IPS-15b (cell line): Measurements from ENCODE around the gene PSG7.
"Not testable (repeated sequence)": the region's sequence is repeated elsewhere in the genome, so short reads cannot be mapped to it uniquely, and the experiment has no call there.

Source experiments
- H3K27me3 ChIP-seq: one replicate; pipeline ENCODE4 v1.6.1; 2013; ENCODE audit warnings: low read length; ENCODE audit not compliant: control insufficient read depth, insufficient read depth
- H3K36me3 ChIP-seq: one replicate; pipeline ENCODE4 v1.6.1; 2013; ENCODE audit warnings: low read length; ENCODE audit not compliant: control insufficient read depth, insufficient read depth
- H3K4me1 ChIP-seq: one replicate; pipeline ENCODE4 v1.6.1; 2013; ENCODE audit warnings: mild to moderate bottlenecking, low read length; ENCODE audit not compliant: control insufficient read depth, insufficient read depth
- H3K4me3 ChIP-seq: one replicate; pipeline ENCODE4 v1.5.1; 2013; ENCODE audit warnings: low read depth, low read length
- H3K9ac ChIP-seq: one replicate; pipeline ENCODE4 v1.6.1; 2013; ENCODE audit warnings: low read depth, mild to moderate bottlenecking, low read length
- H3K9me3 ChIP-seq: one replicate; pipeline ENCODE4 v1.6.1; 2013; ENCODE audit warnings: mild to moderate bottlenecking, low read length; ENCODE audit not compliant: control insufficient read depth, insufficient read depth

Gene PSG7

DNA sequence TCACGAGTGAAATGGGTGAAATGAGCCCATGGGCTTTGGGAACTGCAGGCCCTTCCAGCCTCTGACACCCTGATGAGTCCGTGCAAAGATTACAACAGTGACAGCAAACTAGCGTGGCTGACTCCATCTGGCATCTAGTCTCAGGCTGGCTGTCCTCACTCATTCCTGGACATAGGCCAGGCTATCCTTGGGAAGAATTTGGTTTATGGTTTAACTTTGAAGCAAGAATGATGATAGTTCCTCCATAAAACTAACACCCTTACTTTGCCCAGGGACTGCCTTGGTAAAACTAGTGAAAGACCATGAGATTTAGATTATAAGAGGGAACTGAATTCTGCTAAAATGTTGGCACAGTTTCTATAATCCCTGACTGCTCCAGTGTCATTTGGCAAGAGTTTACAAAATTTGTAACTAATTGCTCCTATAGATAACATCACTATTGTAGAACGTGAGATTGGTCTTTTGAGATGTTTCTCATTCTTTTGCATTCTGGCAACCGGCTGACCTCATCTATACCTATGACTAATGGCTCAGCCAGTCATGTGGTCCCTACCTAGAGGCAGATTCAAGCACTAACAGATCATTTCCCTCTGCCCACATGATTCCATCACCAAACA, 4.4 kb downstream of the PSG7 start:
- not testable (repeated sequence) for H3K27me3 ChIP-seq, H3K9ac ChIP-seq, H3K4me3 ChIP-seq, H3K36me3 ChIP-seq, H3K9me3 ChIP-seq, H3K4me1 ChIP-seq

DNA sequence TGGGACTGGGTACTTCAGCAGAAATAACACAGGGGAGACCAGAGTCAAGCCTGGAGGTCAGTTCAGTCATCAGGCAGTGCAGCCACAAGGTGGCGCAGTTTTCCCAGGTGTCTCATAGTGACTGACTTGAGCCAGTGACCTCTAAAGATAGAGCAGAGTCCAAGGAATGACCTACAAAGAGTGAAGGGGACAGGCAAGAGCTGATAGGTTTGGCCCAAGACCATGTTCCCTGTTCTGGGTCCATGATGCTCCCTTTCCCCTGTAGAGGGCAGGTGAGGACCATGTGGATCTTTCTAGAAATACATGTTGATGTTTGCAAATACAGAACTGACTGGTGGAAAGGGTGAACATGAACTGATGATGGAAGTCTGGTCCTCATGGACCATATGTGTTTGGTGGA, 6.8 kb downstream of the PSG7 start:
- not testable (repeated sequence) for H3K9me3 ChIP-seq, H3K36me3 ChIP-seq, H3K4me1 ChIP-seq, H3K9ac ChIP-seq, H3K4me3 ChIP-seq, H3K27me3 ChIP-seq

DNA sequence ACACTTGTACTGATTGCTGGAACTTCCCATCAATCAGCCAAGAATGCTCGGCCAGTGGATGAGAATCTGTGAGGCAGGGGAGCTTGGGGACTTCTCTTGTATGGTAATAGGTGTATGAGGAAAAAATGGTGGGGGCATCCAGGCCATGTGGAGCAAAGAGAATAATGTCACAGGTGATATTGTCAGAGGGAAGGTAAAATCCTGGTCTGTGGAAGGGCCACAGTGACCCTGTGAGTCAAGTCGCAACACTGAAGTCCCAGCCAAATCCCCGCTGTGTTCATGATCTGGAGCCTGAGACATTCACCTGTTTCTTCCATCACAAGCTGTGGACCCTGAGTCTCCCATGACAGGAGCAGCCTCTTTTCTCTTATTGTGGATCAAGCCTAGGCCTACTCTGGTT, 8.1 kb downstream of the PSG7 start:
- H3K4me3 ChIP-seq, result no peak overlapping the region
- no peaks in the 10 kb centered on the region for H3K36me3 ChIP-seq
- no peak overlapping the region for H3K9ac ChIP-seq
- no peaks in the 10 kb centered on the region for H3K9me3 ChIP-seq
- no peaks in the 10 kb centered on the region for H3K4me1 ChIP-seq
- H3K27me3 ChIP-seq, result no peaks in the 10 kb centered on the region

DNA sequence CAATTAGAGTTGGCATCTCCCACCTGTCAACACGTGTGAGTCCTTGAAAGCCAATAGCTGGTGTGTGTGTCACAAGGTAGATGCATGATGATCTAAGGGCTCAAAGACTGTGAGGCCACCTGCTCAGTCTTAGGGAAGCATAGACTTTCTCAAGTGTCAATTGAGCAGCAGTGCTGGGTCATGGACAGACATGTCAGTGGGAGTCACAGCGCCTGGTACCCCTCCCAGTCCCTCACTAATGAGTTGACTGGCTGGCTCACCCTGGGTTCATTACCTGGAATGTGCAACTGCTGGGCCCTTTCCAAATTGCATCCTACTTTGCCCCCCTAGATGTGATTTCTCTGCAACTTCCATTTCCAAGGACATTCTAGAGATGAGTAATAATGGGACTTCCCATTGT, 10.2 kb downstream of the PSG7 start:
- Histone ChIP-seq H3K9me3 (no peaks in the 10 kb centered on the region), H3K36me3 (no peaks in the 10 kb centered on the region), H3K9ac (no peak overlapping the region), H3K4me3 (no peak overlapping the region), H3K27me3 (no peaks in the 10 kb centered on the region), H3K4me1 (no peaks in the 10 kb centered on the region)

DNA sequence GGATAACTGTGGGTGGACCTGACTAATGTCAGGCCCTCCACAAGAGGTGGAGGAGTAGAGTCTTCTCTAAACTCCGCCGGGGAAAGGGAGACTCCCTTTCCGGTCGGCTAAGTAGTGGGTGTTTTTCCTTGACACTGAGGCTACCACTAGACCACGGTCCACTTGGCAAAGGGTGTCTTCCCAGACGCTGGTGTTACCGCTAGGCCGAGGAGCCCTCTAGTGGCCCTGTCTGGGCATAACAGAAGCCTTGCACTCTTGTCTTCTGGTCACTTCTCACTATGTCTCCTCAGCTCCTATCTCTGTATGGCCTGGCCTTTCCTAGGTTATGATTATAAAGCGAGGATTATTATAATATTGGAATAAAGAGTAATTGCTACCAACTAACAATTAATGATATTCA, 13.9 kb downstream of the PSG7 start:
- H3K4me1 ChIP-seq, H3K9me3 ChIP-seq, H3K4me3 ChIP-seq, H3K36me3 ChIP-seq, H3K9ac ChIP-seq, H3K27me3 ChIP-seq: not testable (repeated sequence)

DNA sequence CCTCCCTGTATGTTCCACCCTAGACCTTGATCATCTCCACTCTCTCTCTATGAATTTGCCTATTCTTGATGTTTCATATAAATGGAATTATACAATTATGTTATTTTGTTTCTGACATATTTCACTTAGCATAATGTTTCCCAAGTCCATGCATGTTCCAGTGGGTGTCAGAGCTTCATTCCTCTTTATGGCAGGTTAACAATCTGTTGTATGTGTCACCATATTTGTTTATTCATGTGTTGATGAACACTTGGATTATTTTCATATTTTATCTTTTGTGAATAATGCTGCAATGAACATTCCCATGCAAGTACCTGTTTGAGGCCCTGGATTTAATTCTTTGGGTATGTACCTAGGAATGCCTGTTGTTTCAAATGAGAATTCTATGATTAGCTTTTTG, 16.0 kb downstream of the PSG7 start:
- H3K27me3 ChIP-seq, H3K4me3 ChIP-seq, H3K4me1 ChIP-seq, H3K36me3 ChIP-seq, H3K9me3 ChIP-seq, H3K9ac ChIP-seq: not testable (repeated sequence)

DNA sequence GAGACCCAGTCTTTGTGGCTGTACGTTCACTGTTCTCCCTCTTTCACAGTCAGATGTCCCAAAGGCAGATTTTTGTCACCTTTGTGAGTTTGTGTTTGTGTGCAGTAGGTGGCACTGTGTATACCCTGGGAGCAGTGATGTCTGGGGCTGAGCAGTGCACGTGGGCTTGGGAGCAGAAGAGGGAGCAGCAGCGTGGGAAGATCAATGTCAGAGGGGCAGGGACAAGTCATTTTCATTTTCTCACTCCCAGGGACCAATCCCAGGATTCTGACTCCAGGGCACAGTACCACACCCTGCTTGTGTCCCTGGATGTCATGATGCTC, 17.3 kb downstream of the PSG7 start:
- H3K9me3 ChIP-seq, result no peaks in the 10 kb centered on the region
- H3K4me3 ChIP-seq, result no peak overlapping the region
- no peak overlapping the region for H3K9ac ChIP-seq
- H3K4me1 ChIP-seq, result no peaks in the 10 kb centered on the region
- H3K27me3 ChIP-seq, result no peaks in the 10 kb centered on the region
- H3K36me3 ChIP-seq, result no peaks in the 10 kb centered on the region

DNA sequence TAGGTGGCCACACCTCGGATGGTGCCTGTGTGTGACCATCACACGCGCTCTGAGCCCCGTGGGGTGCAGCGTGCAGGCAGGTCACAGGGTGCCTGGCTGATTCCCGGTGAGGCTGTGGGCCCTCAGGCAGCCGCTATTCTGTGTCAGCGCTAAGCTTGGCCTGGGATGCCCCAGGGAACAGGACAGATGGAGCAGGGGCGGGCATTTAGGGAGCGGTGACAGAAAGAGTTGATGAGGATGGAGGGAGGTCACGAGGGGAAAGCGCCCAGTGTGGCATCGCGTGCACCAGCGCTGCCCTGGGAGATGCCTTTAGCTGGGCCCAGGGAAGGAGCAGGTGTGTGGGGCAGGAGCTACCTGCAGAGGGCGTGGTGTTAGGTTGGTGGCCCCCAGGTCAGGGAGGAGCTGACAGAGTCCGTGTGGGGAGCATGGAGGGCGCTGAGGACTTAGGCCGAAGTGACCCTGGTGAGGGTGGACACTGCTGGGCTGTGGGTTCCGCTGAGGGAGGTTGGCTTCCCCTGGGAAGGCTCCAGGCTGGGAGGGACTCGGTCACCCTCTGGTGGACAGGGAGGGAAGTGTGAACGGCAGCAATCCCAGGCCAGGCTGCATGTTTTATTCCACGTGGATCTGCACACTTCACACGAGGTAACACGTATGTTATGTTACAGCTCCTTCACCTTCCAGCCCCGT, 17.8 kb downstream of the PSG7 start:
- not testable (repeated sequence) for H3K9me3 ChIP-seq, H3K4me1 ChIP-seq, H3K27me3 ChIP-seq, H3K9ac ChIP-seq, H3K36me3 ChIP-seq, H3K4me3 ChIP-seq

DNA sequence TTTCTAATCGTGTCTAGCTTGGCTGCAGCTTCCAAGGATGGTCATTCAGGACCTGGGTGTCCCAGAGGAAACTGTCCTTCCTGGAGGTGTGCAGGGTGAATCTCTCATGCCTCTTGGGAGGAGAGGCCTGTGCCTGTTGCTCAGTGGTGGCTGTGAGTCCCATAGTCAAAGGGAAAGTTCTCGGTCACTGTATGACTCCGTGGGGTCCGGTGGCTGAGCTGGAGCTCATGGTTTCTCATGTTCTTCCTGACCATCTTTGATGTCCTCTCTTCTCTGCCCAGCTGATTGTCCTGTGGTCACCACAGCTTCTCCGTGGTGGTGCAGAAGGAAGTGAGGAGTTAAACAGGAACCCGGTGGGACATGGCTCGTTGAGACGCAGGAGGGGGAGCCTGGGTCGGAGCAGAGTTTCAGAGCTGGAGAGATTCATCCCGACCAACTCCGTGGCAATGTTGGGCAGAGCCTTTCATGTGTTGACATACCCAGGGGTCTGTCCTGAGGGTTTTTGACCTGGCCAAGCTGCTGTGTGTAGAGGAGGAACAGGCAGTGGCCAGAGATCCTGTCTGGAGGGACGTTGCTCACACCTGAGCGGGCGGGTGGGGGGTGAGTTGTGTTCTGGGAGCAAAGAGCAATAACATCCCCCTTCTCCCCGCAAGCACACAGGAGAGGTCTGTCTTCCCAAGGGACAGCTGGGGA, 18.5 kb downstream of the PSG7 start:
- H3K4me1 ChIP-seq, H3K27me3 ChIP-seq, H3K9ac ChIP-seq, H3K36me3 ChIP-seq, H3K9me3 ChIP-seq, H3K4me3 ChIP-seq: not testable (repeated sequence)

DNA sequence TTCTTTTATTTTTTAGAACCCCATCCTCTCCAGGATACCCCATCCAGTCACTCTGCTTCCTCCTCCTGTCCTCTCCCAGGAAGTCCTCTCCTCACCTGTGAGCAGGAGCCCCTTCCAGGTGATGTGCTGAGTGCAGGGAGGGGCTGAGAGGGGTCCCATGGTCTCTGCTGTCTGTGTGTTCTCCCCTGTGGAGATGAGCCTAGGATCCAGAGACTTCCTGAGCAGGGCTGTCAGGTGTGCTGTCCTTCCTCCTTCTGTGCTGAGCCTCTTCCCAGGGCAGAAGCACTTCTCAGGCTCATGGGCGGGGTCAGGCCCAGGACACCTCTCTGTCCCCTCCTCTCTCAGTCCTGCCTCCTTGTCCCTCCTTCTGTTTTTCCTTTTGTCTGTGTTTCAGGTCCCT, 19.4 kb downstream of the PSG7 start, which contains the start of gene PSG6:
Gene PSG6, minus strand, starts transcription at position 261 of the 400 bp plus-strand sequence. Its CDS starts 102 bp downstream, at position 159.
- H3K27me3 ChIP-seq, H3K4me3 ChIP-seq, H3K9me3 ChIP-seq, H3K36me3 ChIP-seq, H3K9ac ChIP-seq, H3K4me1 ChIP-seq: not testable (repeated sequence)

DNA sequence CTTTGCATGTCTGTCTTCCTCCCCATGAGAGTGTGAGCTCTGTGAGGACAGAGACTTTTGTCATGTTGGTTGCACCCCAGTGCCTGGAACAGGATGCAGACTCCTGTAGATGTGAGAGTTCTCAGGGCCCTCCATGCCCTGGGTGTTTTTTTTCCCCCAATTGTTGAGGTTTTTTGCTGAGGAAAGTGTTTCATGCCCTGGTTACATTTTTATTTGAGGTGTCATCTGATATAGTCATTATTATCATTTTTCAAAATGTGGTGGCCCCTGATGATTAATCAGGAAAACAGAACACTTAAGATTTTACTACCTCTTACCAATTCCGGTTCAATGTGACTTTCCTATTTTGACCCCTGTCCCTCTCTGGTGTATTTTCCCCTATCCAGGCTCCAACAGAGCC, 20.1 kb downstream of the PSG7 start:
- not testable (repeated sequence) for H3K36me3 ChIP-seq, H3K27me3 ChIP-seq, H3K9me3 ChIP-seq, H3K9ac ChIP-seq, H3K4me1 ChIP-seq, H3K4me3 ChIP-seq

DNA sequence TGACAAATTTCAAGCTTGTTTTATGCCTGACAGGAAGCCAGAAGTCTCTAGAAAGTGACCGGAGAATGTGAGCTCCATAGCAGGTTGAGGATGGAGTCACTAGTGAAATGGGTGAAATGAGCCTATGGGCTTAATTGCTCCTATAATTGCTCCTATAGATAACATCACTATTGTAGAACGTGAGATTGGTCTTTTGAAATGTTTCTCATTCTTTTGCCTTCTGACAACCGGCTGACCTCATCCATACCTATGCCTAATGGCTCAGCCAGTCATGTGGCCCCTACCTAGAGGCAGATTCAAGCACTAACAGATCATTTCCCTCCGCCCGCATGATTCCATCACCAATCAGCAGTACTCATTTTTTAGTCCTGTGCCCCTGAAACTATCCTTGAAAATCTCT, 23.5 kb downstream of the PSG7 start:
- H3K27me3 ChIP-seq, H3K9me3 ChIP-seq, H3K4me1 ChIP-seq, H3K4me3 ChIP-seq, H3K9ac ChIP-seq, H3K36me3 ChIP-seq: not testable (repeated sequence)
